ENCODE results near the gene DNTT.

Gene DNTT

DNA sequence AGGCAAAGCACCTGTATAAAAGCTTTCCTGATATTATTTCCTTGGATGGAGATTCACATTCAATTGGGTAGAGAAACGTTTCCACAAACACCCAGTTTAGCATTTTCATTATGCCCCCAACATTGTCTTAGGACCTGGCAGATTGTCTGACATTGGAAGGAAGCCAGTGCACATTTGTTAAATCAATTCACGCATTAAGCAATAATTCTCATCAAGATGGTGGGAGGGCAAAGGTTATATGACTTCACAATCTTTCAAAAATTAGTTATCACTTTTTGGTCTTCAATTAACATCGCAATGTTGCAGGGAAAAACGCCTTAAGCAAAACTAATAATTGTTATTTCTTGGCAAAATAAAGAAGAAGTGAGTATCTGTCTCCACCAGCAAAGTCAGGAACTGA lies 38.2 kb downstream of the DNTT start:
- no peak for DNase-seq (ENCODE audit: low read depth, low spot score)

DNA sequence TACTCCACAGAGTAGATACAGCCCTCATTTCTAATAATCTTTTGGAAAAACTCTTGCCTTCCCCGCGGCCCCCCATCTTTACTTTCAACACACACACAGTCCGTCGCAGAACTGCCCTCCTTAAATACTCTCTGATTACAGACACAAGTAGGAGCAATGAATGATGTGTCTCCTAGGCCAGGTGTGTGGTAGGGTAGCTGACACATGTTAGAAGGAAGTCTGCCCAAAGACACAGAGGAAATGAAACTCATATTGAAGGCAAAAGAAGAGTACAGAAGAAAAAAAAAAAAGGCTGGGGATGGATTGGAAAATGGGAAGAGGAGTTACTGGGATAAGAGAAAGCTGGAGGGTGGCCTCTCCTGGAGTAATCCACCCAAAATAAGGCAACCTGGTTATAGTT lies 39.9 kb downstream of the DNTT start:
- no peak for DNase-seq (ENCODE audit: low read depth, low spot score)

DNA sequence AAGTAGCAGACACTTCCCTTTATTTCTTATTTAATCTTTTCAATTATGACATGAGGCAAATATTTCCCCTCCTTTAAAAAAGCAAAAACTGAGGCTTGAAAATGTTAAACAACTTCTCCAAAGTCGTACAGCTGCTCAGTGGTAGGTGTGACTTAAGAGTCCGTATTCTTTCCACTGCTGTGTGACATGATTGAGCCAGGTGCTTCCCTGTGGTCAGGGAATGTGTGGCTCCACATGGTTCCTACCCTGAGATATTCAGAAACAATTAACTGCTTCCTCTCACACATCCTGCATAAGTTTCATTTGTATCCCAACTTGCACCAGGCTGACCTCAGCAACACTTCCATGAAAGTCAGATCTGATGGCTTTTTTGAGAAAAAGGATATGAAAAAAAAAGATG lies 41.0 kb downstream of the DNTT start:
- no peak for DNase-seq (ENCODE audit: low read depth, low spot score)

- DNase-seq (ENCODE audit: low read depth, low spot score): no peak
These were observed 42.1 kb downstream of the DNTT start for GRCh38 chr10:96346295-96346694.

DNA sequence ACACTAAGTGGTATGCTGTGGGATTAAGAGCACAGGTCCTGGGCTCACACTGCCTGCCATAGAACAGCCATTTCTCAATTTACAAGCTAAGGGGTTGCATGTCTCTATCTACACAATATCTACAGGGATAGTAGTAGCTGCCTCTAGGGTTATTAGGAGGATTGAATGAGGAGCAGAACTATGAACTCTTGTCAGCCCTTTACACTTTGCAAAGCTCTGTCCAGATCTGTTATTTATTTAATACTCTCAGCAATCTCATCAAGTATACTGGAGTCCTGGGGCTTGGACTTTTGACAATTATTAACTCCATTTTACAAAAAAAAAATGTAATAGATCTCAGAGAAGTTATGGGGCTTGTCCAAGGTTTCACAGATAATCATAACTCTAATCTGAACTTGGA lies 47.8 kb downstream of the DNTT start:
- DNase-seq (ENCODE audit: low read depth, low spot score): no peak

- DNase-seq (ENCODE audit: low read depth, low spot score): no peak
These were observed 48.3 kb downstream of the DNTT start for GRCh38 chr10:96352582-96352981.

- no peak for DNase-seq (ENCODE audit: low read depth, low spot score)
These were observed 52.9 kb downstream of the DNTT start for GRCh38 chr10:96357038-96357620.

DNA sequence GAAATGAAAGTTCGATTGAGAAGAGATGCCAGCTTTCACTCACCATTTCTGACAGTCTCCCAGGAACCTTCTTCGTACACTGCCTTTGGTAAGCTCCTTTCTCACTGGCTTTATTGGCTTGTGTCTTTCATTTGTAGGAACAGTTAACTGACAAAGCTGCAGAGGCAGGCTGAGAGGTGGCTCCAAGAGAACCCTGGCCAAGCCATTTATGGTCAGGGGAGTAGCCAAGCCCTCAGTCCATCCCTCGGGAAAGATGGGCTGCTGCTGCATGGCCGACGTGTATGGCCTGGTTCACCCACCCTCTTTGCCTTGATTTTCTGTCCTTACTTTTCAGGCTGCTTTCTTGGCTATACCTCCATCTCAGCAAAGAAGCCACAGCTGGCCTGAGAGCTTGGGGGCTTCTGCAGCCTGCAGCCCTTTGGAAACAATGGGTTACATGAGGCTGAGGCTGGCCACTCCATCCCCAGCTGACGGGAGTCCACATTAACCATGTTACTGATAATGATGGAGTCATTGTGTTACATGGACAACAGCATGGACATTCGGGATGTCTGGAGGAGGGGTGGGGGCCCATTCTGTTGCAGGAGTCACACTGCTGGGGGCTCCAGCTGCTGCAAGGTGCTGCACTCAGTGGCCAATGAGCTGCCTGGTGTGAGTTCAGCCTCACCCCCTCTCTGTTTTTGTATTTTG lies 54.8 kb downstream of the DNTT start, which contains the start of gene OPALIN:
Gene OPALIN (minus strand): TSS at position 152 of the 690 bp plus-strand sequence. CDS start 106 bp downstream, at position 46.
- no peak for DNase-seq (ENCODE audit: low read depth, low spot score)

DNA sequence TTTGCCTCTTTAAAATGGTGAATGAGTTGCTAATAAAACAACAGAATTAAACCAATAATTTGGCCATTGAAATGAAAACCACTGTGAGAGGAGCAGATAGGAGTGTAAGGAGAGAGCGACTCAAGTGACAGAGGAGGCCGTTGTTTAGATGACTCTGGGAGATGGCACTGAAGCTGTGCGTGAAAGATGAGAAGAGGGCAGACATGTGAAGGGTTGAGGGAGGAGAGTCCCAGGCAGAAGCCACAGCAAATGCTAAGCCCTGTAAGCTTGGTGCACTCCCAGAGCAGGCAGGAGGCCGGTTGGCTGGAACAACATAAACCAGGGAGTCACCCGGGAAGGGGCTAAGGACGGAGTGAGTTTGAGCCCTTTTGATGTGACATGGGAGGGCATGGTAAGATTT lies 55.4 kb downstream of the DNTT start:
- no peak for DNase-seq (ENCODE audit: low read depth, low spot score)

DNA sequence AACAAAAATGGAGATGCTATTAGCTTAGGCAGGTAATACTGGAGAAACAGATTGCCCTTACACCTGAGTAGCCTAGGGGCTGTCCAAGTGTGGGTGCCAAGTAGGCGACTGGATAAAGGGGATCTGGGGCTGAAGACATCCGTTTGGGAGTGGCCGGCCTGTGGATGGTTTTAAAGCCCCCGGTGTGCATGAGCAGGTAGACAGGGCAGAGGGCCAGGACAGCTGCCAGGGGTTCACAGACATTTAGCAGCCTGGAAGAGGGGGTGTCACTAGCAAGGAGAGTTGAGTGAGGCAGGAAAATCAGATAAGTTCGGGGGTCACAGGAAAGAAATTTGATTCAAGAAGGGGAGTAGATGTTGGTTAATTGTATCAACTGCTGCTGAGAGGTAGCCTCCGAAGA lies 56.1 kb downstream of the DNTT start:
- no peak for DNase-seq (ENCODE audit: low read depth, low spot score)

- DNase-seq (ENCODE audit: low read depth, low spot score): no peak
These were observed 56.5 kb downstream of the DNTT start for GRCh38 chr10:96360766-96361165.

DNA sequence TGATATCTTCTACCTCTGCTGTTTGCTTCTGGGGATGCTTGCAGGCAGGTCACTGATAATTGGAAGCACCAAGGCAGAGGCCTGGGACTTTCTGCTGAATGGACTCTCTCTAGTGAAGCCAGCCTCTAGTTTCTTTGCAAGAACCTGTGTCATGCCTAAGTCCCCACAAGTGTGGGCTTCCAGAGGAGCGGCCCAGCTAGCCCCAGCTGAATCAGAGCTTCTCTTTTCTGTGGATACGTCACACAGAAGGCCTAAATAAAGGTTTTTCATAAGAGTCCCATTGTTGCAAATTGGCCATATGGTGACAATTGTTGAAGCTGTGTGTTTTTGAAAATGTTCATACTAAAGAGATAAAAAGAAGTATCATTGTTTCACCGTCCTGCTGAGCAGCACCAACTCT lies 61.3 kb downstream of the DNTT start:
- DNase-seq (ENCODE audit: low read depth, low spot score): no peak

- DNase-seq (ENCODE audit: low read depth, low spot score): no peak
These were observed 62.3 kb downstream of the DNTT start for GRCh38 chr10:96366508-96366907.

GRCh38 chr10:96367470-96367869 lies 63.2 kb downstream of the DNTT start:
- DNase-seq (ENCODE audit: low read depth, low spot score): no peak

- no peak for DNase-seq (ENCODE audit: low read depth, low spot score)
These were observed 64.7 kb downstream of the DNTT start for GRCh38 chr10:96368971-96369370.

- no peak for DNase-seq (ENCODE audit: low read depth, low spot score)
These were observed 65.8 kb downstream of the DNTT start for GRCh38 chr10:96369890-96370583.

- DNase-seq (ENCODE audit: low read depth, low spot score): peak; percentile 26
These were observed 66.4 kb downstream of the DNTT start for GRCh38 chr10:96370584-96371157.

DNA sequence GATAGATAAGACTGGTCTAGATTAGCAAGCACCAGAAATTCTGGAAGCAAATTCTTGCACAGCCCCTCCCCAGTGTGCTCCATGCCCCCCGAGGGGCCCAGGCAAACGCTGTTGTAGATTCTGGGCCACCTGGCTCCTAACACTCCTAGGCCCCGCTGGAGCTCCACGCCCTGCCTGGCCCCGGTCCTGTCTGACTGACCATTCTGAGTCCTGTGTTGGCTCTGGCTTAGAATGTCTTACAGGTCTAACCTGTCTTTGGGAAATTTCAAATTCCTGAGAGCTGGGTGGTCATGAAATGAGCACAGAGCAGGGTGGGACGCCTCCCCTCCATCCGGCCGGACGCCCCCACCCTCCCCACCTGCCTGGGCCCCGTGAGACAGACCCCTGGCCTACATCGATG lies 67.1 kb downstream of the DNTT start:
- DNase-seq (ENCODE audit: low read depth, low spot score): no peak

- DNase-seq (ENCODE audit: low read depth, low spot score): no peak
These were observed 69.8 kb downstream of the DNTT start for GRCh38 chr10:96374004-96374403.

DNA sequence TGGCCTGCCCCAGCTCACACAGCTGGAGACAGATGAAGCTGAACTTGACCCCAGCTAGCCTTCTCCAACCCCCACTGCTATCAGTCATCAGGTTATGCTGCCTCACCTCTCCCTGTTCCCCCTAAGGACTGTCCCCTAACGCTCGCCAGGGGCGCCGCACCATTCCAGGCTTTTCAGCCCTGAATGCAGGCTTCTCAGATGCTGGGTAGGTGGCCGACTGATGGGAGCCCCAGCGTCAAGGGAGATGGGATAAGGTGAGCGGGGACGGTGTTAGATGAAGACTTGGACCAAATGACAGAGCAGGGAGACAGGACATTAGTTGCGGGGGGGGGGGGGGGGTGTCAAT lies 70.4 kb downstream of the DNTT start:
- no peak for DNase-seq (ENCODE audit: low read depth, low spot score)

GRCh38 chr10:96374985-96375830 lies 71.0 kb downstream of the DNTT start:
- DNase-seq (ENCODE audit: low read depth, low spot score): peak; percentile 52

DNA sequence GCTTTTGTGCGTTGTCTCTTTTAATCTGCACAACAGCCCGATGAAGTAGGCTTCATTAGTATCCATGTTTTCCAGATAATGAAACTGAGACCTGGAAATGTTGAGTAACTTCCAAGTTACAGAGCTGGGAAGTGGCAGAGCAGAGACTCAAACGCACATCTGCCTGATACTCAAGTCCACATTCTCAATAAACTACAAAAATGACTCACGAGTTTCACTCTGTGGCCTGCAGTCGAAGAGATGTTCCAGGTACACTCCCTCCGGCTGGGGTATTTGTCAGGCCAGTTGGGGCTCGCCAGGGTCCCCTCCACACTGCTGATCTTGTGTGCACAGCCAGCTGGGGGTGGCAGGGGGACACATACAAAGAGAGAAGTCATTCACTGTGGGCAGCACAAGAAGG lies 72.2 kb downstream of the DNTT start:
- DNase-seq (ENCODE audit: low read depth, low spot score): no peak

Measured in activated naive CD8-positive, alpha-beta T cell treated with anti-CD3 and anti-CD28 coated beads, Interleukin-2, amount 50 U/mL, for 16 hours (primary cell).